Stimulated activated CD4-positive, alpha-beta T cell treated with anti-CD3 and anti-CD28 coated beads, Interleukin-4, amount 100 ng/mL, for 48 hours (primary cell): ENCODE measurements around the gene SCAF1.

ENCODE experiments used
- DNase-seq, 2 donors: peaks; one replicate each; pipeline ENCODE4 v3.0.0-alpha.2; 2020; ENCODE audit warnings: low read depth in 2 of 2

SCAF1 gene

GRCh38 chr19:49641688-49642491 is at the start of gene SCAF1:
TSS of gene SCAF1 (plus strand) at chr19:49642209. CDS start at chr19:49645027, 2,818 bp downstream.
- peak; percentile 97 to 99 for DNase-seq

- no peak for DNase-seq
Observed at GRCh38 chr19:49592486-49593232, 49.4 kb upstream of the SCAF1 start.

GRCh38 chr19:49593233-49594113 is 48.5 kb upstream of the SCAF1 start:
- DNase-seq: peak; percentile 93 to 95

GRCh38 chr19:49594157-49594992 is 47.6 kb upstream of the SCAF1 start:
- DNase-seq: no peak

- DNase-seq: no peak
Observed at GRCh38 chr19:49594993-49595818, 46.8 kb upstream of the SCAF1 start.

- DNase-seq: no peak
Observed at GRCh38 chr19:49595819-49596404, 46.1 kb upstream of the SCAF1 start.

- no peak for DNase-seq
Observed at GRCh38 chr19:49596407-49596806, 45.6 kb upstream of the SCAF1 start.

GRCh38 chr19:49596954-49597702 is 44.9 kb upstream of the SCAF1 start:
- DNase-seq: no peak

GRCh38 chr19:49597703-49597974 is 44.4 kb upstream of the SCAF1 start:
- DNase-seq: no peak

- no peak for DNase-seq
Observed at GRCh38 chr19:49599378-49600295, 42.4 kb upstream of the SCAF1 start.

GRCh38 chr19:49601482-49602038 is 40.4 kb upstream of the SCAF1 start:
- no peak for DNase-seq

GRCh38 chr19:49602806-49603205 is 39.2 kb upstream of the SCAF1 start:
- DNase-seq: no peak

GRCh38 chr19:49605605-49606004 is 36.4 kb upstream of the SCAF1 start:
- no peak for DNase-seq

GRCh38 chr19:49609499-49610092 is 32.4 kb upstream of the SCAF1 start:
- no peak for DNase-seq

GRCh38 chr19:49613374-49613773 is 28.6 kb upstream of the SCAF1 start:
- DNase-seq: no peak

- DNase-seq: no peak
Observed at GRCh38 chr19:49614096-49614833, 27.7 kb upstream of the SCAF1 start.

- DNase-seq: no peak
Observed at GRCh38 chr19:49615861-49616260, 26.1 kb upstream of the SCAF1 start.
